Hematopoietic multipotent progenitor cell treated with erythropoietin and hydrocortisone succinate and interleukin-3 and kit ligand, for 6 days (in vitro differentiated cells): Measurements from ENCODE around the gene GOLM1.

Source experiments
- DNase-seq: peaks from one replicate; pipeline ENCODE4 v3.0.0-alpha.2; 2015

GOLM1 gene

GRCh38 chr9:86043999-86044398 lies 55.4 kb downstream of the GOLM1 start:
- DNase-seq = no peak

DNA sequence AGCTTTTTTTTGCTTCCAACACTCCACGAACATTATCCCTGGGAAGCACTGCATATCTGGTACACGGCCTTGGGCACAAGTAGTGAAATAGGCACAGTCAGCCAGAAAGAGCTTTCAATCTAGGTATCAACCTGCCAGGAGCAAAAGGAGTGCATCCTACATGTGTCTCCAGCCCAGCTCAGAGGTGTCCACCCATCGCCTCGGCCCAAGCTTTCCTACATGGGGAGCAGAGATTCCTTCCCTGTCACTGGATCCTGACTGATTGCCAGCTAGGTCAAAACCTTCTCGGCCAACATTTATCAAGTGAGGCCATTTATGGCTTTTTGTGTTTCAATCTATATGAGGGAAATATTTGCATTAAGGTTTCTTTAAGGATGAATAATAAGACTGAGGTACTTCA lies 55.8 kb downstream of the GOLM1 start:
- no peak for DNase-seq

DNA sequence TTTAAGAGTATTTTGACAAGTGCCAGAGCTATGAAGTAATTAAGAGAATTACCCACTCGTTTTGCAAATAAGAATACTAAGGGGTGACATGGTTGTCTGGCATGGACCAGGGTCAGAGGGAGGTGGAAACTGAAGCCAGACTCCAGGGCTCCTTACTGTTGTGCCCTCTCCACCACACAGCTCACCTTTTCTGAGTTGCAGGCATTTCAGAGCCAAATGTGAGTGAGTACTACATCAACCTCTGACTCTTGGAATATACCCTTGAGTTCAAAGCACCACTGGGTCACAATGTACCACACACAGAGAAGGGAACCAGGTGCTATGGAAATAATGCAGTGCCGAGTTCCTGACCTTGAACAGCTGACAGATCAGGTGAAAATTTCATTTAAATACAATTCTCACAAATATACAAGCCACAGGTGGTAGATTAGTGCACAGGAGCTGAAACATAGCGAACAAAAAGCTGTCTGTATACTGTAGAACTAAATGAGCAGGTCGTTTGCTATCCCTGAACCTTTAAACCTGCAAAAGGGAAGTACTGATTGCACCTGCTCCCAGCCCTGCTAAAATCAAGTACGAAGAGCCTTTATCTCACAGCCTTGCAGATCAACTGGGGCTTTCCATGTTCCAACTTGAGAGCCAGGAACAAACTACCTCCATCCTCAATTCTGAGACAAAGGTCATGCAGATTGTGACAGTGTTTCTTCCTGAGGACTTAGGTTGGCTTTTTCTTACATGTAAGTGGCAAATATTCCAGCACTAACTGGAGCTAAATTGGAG lies 57.0 kb downstream of the GOLM1 start:
- no peak for DNase-seq

- DNase-seq = no peak
Measured at GRCh38 chr9:86041311-86041741, 58.0 kb downstream of the GOLM1 start.

- DNase-seq = no peak
Measured at GRCh38 chr9:86040861-86041155, 58.5 kb downstream of the GOLM1 start.

GRCh38 chr9:86039991-86040860 lies 59.1 kb downstream of the GOLM1 start:
- no peak for DNase-seq

DNA sequence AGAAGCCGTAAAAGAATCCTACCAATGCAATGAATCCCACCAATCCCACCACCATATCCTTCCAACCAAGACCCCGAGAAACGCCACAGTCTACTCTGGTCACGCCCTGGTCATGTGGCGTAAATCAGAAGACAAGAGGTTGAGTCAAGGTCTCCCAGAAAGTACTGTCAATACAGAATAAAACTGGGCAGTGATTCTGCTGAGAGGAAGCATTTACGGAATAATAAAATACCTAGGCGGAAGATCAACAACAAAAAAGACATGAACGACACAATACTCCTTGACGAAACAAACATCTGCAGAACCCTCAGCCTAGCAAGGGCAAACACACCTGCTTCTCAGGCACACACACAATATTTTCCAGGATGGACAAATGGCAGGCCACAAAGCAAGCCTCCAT lies 62.8 kb downstream of the GOLM1 start:
- no peak for DNase-seq

GRCh38 chr9:86035827-86036440 lies 63.4 kb downstream of the GOLM1 start:
- no peak for DNase-seq

DNA sequence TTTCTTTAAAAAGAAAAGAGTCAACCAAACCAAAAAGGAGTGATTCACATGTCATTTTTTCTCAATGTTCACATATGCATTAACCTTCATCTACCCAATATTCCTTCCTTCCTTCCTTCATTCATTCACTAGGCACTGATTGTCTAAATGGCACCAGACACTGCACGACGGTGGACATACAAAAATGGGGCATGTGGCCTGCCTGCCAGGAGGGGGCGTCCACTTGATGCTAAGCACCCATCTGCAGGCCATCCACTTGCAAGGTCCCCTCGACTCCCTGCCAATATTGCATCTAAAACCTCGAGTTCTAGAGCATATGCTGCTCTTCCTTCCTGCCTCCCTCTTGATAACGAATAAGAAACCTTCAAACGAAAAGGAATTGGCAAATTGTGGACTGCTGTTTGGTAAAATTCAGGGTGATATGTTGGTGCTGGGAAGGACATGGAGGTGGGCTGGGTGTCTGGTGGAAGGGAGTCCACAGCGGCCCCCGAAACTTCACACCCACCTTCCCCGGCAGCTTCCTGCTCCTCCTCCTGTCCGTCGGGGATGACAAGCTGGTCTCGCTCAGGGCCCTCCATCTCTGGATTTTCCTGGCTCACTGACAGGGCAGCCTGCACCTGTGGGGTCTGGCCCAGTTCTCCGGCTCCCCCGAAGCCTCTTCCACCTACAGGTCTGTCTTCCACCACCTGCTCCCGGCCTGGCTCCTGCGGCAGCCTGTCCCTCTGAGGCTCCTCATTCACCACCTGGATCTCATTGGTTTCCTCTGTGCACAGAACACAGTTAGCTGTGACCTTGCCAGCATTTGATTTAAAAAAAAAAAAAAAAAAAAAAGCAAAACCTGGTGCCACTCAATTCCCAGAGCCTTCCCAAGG lies 64.3 kb downstream of the GOLM1 start:
- DNase-seq = peak; percentile 62

GRCh38 chr9:86027767-86028166 lies 71.6 kb downstream of the GOLM1 start:
- DNase-seq = no peak

GRCh38 chr9:86022687-86023266 lies 76.6 kb downstream of the GOLM1 start:
- no peak for DNase-seq

- DNase-seq = no peak
Measured at GRCh38 chr9:86021166-86021565, 78.2 kb downstream of the GOLM1 start.

GRCh38 chr9:86020731-86021130 lies 78.6 kb downstream of the GOLM1 start:
- DNase-seq = no peak

DNA sequence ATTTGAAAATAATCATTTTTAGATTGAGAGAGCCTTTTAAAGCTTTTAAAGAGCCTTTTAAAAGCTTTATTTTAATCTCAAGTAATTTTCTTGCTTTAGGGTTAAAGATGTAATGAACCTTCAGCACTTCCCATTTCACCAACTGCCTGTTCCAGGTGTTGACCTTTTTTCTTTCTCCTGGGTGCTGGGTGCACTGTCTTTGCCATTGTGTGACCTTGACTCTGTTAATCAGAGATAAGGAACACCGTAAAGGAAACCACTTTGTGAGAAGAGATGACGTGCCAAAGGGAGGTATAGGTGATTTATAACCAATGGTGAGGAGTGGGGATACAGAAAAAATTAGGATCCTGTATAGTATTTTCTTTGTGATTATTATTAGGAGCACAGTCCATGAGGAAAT lies 90.2 kb downstream of the GOLM1 start:
- DNase-seq = no peak

- no peak for DNase-seq
Measured at GRCh38 chr9:86005253-86005775, 94.0 kb downstream of the GOLM1 start.

DNA sequence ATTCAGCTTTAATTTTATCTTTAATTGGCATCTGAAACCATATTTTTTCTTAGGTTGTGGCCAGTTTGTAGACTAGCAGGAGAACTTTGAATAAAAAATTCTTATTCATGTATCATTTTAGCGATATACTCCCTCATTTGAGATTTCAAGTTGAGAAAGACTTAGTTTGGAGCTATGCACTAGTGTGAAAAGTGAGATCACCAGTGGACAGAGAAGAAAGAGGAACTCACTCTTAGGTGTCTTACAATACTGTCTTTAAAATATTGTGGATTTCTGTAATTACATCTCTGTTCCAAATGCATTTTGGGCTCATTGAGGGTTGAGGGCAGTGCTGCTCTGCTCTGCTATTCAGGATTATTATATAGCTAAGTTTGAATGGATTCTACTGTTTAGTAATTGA lies 103.8 kb downstream of the GOLM1 start:
- DNase-seq = peak; percentile 5

- no peak for DNase-seq
Measured at GRCh38 chr9:85995097-85995496, 104.3 kb downstream of the GOLM1 start.

- DNase-seq = no peak
Measured at GRCh38 chr9:85994191-85994590, 105.2 kb downstream of the GOLM1 start.

DNA sequence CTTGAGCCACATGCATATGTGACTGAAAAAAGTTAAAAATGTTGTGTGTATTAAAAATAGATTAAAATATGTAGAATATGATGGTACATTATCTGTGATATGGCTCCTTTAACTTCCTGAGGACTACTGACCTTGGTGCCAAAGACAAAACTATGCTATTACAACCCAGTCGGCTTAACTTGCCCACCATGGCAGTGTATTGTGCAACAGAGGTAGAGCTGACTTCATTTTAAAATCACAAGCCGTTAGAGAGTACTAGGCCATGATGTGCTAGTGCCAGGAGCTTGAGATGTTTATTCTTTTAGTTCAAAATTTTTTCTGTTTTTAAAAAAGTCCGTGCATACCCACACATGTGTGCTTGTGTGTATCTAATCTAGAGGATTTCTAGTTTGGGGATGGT lies 112.1 kb downstream of the GOLM1 start:
- DNase-seq = no peak

- DNase-seq = no peak
Measured at GRCh38 chr9:85984457-85984856, 114.9 kb downstream of the GOLM1 start.

- no peak for DNase-seq
Measured at GRCh38 chr9:85981369-85981768, 118.0 kb downstream of the GOLM1 start.

- DNase-seq = no peak
Measured at GRCh38 chr9:85978496-85978895, 120.9 kb downstream of the GOLM1 start.
